ENCODE data around the gene CT45A2.
"Not testable (repeated sequence)": the region's sequence is repeated elsewhere in the genome, so short reads cannot be mapped to it uniquely, and the experiment has no call there.

CT45A2 gene

DNA sequence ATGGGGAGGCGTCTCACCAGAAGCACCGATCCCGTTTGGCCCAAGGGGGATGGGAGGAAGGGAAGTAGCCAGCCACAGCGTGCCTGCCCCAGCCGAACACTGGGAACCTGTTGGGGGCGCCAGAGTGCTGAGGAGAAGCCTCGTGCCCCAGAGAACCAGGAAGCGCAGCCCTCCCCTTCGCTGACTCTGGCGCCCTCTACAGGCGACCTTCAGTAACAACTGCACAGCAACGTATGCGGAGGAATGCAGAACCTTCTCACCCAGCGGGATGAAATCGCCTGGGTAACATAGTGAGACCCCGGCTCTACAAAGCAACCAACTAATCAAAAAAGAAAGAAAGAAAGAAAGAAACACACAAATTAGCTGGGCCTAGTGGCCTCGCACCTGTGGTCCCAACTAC is at the start of gene CT45A2:
CT45A2 (minus strand) TSS at position 101 of the 400 bp plus-strand sequence. CDS start 3,747 bp downstream, outside the sequence.
- not testable (repeated sequence) for DNase-seq

GRCh38 chrX:135854438-135854837 is 34.6 kb upstream of the CT45A2 start, which contains the start of gene CT45A8:
Gene CT45A8, minus strand, starts transcription at chrX:135854538. Its CDS starts 3,755 bp downstream, at chrX:135850783.
- not testable (repeated sequence) for DNase-seq

GRCh38 chrX:135837180-135837579 is 17.4 kb upstream of the CT45A2 start, which contains the start of gene CT45A7:
Gene CT45A7, minus strand, starts transcription at chrX:135837280. Its CDS starts 3,747 bp downstream, at chrX:135833533.
- DNase-seq, result not testable (repeated sequence)

DNA sequence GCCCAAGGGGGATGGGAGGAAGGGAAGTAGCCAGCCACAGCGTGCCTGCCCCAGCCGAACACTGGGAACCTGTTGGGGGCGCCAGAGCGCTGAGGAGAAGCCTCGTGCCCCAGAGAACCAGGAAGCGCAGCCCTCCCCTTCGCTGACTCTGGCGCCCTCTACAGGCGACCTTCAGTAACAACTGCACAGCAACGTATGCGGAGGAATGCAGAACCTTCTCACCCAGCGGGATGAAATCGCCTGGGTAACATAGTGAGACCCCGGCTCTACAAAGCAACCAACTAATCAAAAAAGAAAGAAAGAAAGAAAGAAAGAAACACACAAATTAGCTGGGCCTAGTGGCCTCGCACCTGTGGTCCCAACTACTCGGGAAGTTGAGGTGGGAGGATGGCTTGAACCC is 17.1 kb downstream of the CT45A2 start, which contains the start of gene CT45A6:
CT45A6 (minus strand) TSS at position 101 of the 400 bp plus-strand sequence. CDS start 3,794 bp downstream, outside the sequence.
- DNase-seq, result not testable (repeated sequence)

DNA sequence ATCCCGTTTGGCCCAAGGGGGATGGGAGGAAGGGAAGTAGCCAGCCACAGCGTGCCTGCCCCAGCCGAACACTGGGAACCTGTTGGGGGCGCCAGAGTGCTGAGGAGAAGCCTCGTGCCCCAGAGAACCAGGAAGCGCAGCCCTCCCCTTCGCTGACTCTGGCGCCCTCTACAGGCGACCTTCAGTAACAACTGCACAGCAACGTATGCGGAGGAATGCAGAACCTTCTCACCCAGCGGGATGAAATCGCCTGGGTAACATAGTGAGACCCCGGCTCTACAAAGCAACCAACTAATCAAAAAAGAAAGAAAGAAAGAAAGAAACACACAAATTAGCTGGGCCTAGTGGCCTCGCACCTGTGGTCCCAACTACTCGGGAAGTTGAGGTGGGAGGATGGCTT is 34.4 kb downstream of the CT45A2 start, which contains the start of gene CT45A5:
CT45A5 (minus strand) TSS at position 101 of the 400 bp plus-strand sequence. CDS start 3,774 bp downstream, outside the sequence.
- DNase-seq, result not testable (repeated sequence)

DNA sequence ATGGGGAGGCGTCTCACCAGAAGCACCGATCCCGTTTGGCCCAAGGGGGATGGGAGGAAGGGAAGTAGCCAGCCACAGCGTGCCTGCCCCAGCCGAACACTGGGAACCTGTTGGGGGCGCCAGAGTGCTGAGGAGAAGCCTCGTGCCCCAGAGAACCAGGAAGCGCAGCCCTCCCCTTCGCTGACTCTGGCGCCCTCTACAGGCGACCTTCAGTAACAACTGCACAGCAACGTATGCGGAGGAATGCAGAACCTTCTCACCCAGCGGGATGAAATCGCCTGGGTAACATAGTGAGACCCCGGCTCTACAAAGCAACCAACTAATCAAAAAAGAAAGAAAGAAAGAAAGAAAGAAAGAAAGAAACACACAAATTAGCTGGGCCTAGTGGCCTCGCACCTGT is 51.7 kb downstream of the CT45A2 start, which contains the start of gene CT45A3:
CT45A3 (minus strand) TSS at position 101 of the 400 bp plus-strand sequence. CDS start 3,747 bp downstream, outside the sequence.
- DNase-seq, result not testable (repeated sequence)
